GM21515 (cell line): ENCODE data around the gene MCCC1.
"Not testable (repeated sequence)": the region's sequence is repeated elsewhere in the genome, so short reads cannot be mapped to it uniquely, and the experiment has no call there.

Source experiments
- ATAC-seq: cut with Tn5 transposase; IDR thresholded peaks from one replicate; pipeline ENCODE4 v1.9.1; 2021; ENCODE audit not compliant: unreplicated experiment

MCCC1 gene

DNA sequence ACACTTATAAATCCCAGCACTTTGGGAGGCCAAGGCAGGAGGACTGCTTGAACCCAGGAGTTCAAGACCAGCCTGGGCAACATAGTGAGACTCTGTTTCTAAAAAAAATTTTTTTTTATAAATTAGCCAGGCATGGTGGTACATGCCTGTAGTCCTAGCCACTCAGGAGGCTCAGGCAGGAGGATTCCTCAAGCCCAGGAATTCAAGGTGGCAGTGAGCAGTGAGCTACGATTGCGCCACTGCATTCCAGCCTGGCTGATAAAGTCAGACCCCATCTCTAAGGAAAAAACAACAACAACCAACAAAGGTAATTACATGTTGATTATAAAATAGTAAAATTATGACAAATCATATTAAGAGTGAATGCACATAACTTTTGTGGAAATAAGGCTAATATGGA lies 40.9 kb downstream of the MCCC1 start:
- ATAC-seq = no peak

DNA sequence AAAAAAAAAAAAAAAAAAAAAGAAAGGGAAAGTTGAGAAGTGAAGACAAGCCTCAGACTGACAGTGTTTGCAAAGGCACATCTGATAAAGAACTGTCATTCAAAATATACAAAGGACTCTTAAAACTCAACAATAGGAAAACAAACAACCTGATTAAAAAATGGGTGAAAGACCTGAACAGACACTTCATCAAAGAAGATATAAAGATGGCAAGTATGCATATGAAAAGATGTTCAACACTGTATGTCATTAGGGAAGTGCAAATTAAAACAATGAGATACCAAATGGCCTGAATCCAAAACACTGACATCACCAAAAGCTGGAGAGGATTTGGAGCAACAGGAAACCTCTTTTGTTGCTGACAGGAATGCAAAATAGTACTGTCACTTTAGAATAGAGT lies 48.6 kb downstream of the MCCC1 start:
- ATAC-seq = no peak

GRCh38 chr3:183046883-183047282 lies 52.4 kb downstream of the MCCC1 start:
- ATAC-seq = no peak

DNA sequence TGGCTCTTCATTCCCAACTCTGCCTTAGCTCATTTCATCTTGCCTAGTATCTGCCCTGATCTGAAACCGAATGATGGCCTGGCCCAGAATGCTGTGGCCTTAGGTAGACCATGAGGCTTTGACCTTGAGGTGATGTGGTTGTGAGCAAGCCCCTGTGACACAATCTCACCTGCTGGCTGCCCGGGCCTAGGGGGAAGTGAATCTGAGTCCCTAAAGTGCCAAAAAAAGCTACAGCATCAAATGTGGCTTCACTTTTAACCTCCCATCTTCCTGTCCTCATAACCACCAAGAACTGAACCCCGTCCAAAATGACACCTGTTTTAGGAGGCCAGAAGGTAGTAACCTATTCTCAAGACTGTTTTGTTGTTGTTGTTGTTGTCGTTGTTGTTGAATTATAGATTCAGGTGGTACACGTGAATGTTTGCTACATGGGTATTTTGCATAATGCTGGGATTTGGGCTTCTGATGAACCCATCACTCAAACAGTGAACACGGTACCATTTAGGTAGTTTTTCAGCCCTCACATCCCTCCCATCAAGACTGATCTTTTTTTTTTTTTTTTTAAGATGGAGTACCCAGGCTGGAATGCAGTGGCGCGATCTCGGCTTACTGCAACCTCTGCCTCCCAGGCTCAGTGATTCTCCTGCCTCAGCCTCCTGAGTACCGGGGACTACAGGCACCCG lies 54.6 kb downstream of the MCCC1 start:
- peak; percentile 97 for ATAC-seq

DNA sequence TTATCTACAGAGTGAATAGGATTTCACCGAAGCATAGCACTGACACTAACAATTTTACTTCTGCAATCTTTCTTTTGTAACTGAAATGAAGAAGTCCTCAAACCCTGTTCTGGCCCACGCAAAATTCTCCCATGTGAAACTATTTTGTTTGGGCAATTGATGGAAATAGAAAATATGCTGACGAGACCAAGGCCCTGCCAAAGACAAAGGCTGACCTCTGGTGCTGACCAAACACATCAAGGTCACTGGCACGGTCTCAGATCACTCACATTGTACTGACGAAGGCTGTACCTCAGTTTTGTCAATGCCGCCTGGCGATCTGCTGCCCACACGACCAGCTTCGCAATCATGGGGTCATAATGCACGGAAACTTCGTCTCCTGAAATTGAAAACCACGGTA lies 60.5 kb downstream of the MCCC1 start:
- no peak for ATAC-seq

DNA sequence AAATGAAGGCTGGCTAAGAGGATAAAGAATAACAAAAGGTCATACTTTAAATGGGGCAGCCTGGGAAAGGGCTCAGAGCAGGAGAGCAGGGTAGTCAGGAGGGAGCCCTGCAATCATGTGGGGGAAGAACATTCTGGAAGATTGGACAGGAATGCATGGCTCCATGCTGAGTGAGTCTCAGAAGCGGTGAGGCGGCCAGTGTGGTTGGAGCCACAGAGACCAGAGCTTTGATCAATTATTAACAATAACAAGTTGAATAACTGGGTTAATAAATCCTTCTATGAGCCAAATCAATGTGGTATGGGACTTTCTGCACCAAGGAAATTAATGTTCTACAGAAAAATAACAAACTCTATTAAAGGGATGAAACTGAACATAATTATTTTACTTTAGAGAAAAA lies 61.1 kb downstream of the MCCC1 start:
- ATAC-seq = no peak

GRCh38 chr3:183033746-183034145 lies 65.5 kb downstream of the MCCC1 start:
- no peak for ATAC-seq

DNA sequence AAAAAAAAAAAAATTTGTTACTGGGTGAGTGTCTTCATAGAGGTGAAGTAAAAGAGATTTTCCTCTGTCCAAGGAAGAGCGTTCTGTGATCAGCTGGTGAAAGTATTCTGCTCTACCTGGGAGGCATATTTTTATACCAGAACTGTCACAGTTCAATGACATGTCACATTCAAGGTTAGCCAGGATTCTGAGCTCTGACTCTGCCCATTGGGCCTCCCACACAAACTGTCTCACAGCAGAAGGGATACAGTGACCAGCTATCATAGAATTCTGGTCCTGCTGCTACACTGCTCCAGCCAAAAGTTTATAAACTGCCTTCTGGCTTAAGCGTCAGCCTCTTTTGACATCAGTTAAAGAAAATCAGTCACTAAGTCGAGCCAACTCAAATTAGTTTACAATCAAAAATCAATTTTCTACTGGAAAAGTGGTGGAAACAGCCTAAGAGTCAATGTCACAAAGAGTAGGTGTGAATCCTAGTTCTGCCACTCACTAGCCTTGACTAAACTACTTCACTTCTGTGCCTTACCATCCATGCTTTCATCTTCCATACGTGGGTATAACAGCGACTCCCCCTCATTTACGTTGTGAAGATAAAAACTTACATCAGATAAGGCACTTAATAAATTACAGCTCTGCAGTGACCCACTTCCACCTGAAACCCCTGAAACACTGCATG lies 66.3 kb downstream of the MCCC1 start:
- no peak for ATAC-seq

GRCh38 chr3:183031826-183032225 lies 67.5 kb downstream of the MCCC1 start:
- ATAC-seq = no peak

GRCh38 chr3:183028416-183028815 lies 70.9 kb downstream of the MCCC1 start:
- no peak for ATAC-seq

- ATAC-seq = no peak
Measured at GRCh38 chr3:183027276-183027675, 72.0 kb downstream of the MCCC1 start.

GRCh38 chr3:183022936-183023516 lies 76.3 kb downstream of the MCCC1 start:
- no peak for ATAC-seq

DNA sequence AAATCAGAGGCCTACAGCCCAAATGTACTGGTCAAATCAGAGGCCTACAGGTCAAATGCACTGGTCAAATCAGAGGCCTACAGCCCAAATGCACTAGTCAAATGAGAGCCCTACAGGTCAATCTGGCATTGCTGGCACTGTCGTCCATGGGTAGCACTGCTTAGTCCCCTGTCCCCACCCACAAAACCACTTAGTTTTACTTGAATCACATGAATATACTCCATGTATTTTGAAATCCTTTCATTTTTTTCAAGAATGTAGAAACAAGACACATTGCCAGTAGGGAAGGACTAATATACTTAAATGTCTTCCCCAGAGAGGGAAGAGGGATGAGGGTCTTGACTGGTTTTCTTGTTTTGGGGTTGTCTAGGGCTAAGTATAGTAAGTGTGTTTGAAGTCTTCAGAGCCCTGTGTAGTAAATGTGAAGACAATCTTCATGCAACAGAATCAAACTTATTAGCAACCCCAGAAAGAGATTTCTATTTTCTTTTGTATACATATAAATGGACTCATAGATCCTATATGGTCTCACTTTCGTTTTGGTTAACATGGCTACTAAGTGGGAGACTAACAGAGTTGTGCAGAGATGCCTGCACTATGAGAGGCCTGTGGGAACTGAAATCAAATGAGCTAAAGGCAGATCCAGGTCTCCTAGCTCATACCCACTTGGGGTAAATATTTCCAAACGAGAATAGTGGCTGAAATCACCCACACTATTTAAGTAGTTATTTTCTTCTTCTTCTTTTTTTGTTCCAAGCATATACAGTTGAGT lies 80.7 kb downstream of the MCCC1 start:
- ATAC-seq = no peak

GRCh38 chr3:183015185-183015584 lies 84.1 kb downstream of the MCCC1 start:
- no peak for ATAC-seq

DNA sequence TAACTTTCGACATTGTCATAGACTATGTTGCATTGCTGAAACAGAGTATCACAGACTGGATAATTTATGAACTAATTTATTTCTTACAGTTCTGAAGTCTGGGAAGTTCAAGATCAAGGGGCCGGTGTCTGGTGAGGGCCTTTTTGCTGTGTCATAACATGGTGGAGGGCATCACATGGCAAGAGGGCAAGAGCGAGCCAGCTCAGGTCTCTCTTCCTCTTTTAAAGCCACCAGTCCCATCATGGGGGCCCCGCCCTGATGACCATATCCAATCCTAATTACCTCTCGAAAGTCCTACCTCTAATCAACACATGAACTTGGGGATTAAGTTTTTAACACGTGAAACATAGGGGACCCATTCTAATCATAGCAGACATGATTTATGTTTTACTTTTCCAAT lies 85.4 kb downstream of the MCCC1 start:
- no peak for ATAC-seq

GRCh38 chr3:183013074-183013473 lies 86.2 kb downstream of the MCCC1 start:
- no peak for ATAC-seq

- ATAC-seq = no peak
Measured at GRCh38 chr3:183008800-183009199, 90.5 kb downstream of the MCCC1 start.

- ATAC-seq = no peak
Measured at GRCh38 chr3:183008303-183008702, 91.0 kb downstream of the MCCC1 start.

DNA sequence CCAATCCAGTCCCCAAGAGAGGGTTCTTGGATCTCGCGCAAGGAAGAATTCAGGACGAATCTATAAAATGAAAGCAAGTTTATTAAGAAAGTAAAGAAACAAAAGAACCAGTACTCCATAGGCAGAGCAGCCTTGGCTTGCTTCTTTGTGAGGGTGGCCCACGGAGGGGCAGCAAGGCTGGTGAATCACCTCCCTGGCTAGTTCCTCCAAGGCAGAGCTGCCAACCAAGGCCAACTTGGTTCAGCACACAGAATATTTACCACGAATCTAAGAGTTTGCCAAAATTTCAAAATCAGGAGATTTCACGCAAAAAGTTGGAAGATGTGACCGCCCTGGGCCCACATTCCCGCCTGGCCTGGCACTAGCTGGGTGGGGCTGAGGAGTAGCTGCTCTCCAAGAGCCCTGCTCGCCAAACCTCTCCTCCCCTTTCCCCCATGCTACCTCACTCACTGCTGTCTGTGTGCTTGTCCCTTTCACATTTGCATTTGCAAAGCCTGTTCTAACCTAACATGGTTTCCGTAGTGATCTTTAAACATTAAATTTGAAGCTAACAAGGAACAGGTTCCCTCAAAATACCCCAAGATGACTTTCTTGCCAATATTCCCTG lies 92.8 kb downstream of the MCCC1 start:
- ATAC-seq = no peak

DNA sequence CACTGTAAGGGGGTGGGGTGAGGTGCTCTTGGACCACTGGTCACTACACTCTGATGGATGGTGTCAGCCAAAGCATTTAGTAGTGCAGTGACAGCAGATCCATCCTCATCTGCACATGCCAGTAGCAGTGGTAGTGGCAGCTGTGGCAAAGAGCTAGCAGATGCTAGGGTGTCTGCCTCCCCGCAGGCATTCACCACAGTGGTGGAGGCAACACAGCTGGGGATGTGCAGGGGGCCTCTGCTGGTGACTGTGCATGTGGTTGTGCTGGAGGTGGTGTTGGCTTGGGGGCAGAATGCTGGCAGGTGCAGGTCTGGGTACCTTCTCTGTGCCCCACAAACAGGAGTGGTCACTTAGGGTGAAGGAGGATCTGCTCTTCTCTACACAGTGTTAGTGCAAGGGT lies 99.5 kb downstream of the MCCC1 start:
- no peak for ATAC-seq

DNA sequence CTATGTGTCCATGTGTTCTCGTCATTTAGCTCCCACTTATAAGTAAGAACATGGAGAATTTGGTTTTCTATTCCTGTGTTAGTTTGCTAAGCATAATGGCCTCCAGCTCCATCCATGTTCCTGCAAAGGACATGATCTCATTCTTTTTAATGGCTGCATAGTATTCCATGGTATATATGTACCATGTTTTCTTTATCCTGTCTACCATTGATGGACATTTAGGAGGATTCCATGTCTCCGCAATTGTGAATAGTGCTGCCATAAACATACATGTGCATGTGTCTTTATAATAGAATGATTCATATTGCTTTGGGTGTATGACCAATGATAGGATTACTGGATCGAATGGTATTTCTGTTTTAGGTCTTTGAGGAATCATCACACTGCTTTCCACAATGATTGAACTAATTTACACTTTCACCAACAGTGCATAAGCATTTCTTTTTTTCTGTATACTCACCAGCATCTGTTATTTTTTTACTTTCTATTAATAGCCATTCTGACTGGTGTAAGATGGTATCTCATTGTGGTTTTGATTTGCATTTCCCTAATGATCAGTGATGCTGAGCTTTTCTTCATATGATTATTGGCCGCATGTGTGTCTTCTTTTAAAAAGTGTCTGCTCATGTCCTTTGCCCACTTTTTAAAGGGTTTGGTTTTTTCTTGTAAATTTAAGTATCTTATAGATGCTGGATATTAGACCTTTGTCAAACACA lies 105.7 kb downstream of the MCCC1 start:
- ATAC-seq = not testable (repeated sequence)
